Kasumi-1 (cell line): ENCODE results near the gene LRP2BP.
"Not testable (repeated sequence)": the region's sequence is repeated elsewhere in the genome, so short reads cannot be mapped to it uniquely, and the experiment has no call there.

Experiments used
- DNase-seq, 2 experiments: peaks; one replicate each; lab custom pipeline; 2025; lab: John Stamatoyannopoulos, UW

The LRP2BP gene

GRCh38 chr4:185361872-185362271, 33.9 kb downstream of the LRP2BP start:
- no peak for DNase-seq

GRCh38 chr4:185359767-185360446, 35.8 kb downstream of the LRP2BP start:
- DNase-seq: no peak

GRCh38 chr4:185358959-185359358, 36.8 kb downstream of the LRP2BP start:
- no peak for DNase-seq

- no peak for DNase-seq
These were observed 37.2 kb downstream of the LRP2BP start for GRCh38 chr4:185358514-185358913.

GRCh38 chr4:185357733-185358440, 37.8 kb downstream of the LRP2BP start:
- DNase-seq: no peak

GRCh38 chr4:185357211-185357610, 38.5 kb downstream of the LRP2BP start:
- DNase-seq: no peak

- no peak for DNase-seq
These were observed 43.0 kb downstream of the LRP2BP start for GRCh38 chr4:185352741-185353140.

- no peak for DNase-seq
These were observed 43.5 kb downstream of the LRP2BP start for GRCh38 chr4:185352202-185352601.

- no peak for DNase-seq
These were observed 44.0 kb downstream of the LRP2BP start for GRCh38 chr4:185351691-185352090.

GRCh38 chr4:185346975-185347601, 48.6 kb downstream of the LRP2BP start:
- DNase-seq: no peak

- no peak for DNase-seq
These were observed 50.8 kb downstream of the LRP2BP start for GRCh38 chr4:185344743-185345538.

- DNase-seq: no peak
These were observed 51.8 kb downstream of the LRP2BP start for GRCh38 chr4:185343726-185344581.

GRCh38 chr4:185341841-185342240, 53.9 kb downstream of the LRP2BP start:
- DNase-seq: no peak

- no peak for DNase-seq
These were observed 54.3 kb downstream of the LRP2BP start for GRCh38 chr4:185341377-185341776.

GRCh38 chr4:185339941-185340340, 55.8 kb downstream of the LRP2BP start:
- no peak for DNase-seq

GRCh38 chr4:185335579-185335978, 60.1 kb downstream of the LRP2BP start:
- DNase-seq: no peak

- DNase-seq: no peak
These were observed 61.4 kb downstream of the LRP2BP start for GRCh38 chr4:185334326-185334725.

- no peak for DNase-seq
These were observed 62.9 kb downstream of the LRP2BP start for GRCh38 chr4:185332575-185333464.

- DNase-seq: not testable (repeated sequence)
These were observed 65.7 kb downstream of the LRP2BP start for GRCh38 chr4:185329879-185330510.

- no peak for DNase-seq
These were observed 67.1 kb downstream of the LRP2BP start for GRCh38 chr4:185328586-185328985.
